Effector memory CD4-positive, alpha-beta T cell (primary cell): ENCODE results near the gene MLIP.

ENCODE experiments used
- DNase-seq, 3 donors: peaks; one replicate each; pipeline ENCODE4 v3.0.0-alpha.2; 2020
- H3K27ac ChIP-seq: 2 replicates; pipeline ENCODE4 v1.7.0; 2013; ENCODE audit warnings: mild to moderate bottlenecking, low read length, moderate library complexity; ENCODE audit not compliant: insufficient read depth, poor library complexity, severe bottlenecking
- H3K27me3 ChIP-seq: replicated peaks from 2 replicates; pipeline ENCODE4 v1.7.0; 2013; ENCODE audit warnings: mild to moderate bottlenecking, low read length; ENCODE audit not compliant: insufficient read depth, control insufficient read depth, poor library complexity, severe bottlenecking
- H3K36me3 ChIP-seq: 2 replicates; pipeline ENCODE4 v1.7.0; 2013; ENCODE audit warnings: mild to moderate bottlenecking, low read length, moderate library complexity; ENCODE audit not compliant: control insufficient read depth, insufficient read depth
- H3K4me1 ChIP-seq: 2 replicates; pipeline ENCODE4 v1.7.0; 2013; ENCODE audit warnings: low read length, mild to moderate bottlenecking; ENCODE audit not compliant: control insufficient read depth, insufficient read depth, poor library complexity, severe bottlenecking
- H3K4me3 ChIP-seq: 2 replicates; pipeline ENCODE4 v1.7.0; 2013; ENCODE audit warnings: low read length, low read depth, mild to moderate bottlenecking; ENCODE audit not compliant: insufficient read depth, poor library complexity, severe bottlenecking
- H3K9me3 ChIP-seq: 2 replicates; pipeline ENCODE4 v1.7.0; 2013; ENCODE audit warnings: mild to moderate bottlenecking, low read length, moderate library complexity; ENCODE audit not compliant: control insufficient read depth

The MLIP gene

GRCh38 chr6:54107470-54108090 lies 3.7 kb upstream of the MLIP start:
- no peak for DNase-seq
- no peaks in the 10 kb centered on the region for H3K36me3 ChIP-seq
- no peaks in the 10 kb centered on the region for H3K27me3 ChIP-seq
- no peak overlapping the region for H3K4me3 ChIP-seq
- H3K9me3 ChIP-seq = no peaks in the 10 kb centered on the region
- no peaks in the 10 kb centered on the region for H3K4me1 ChIP-seq
- no peak overlapping the region for H3K27ac ChIP-seq

- Histone ChIP-seq H3K36me3 (no peaks in the 10 kb centered on the region), H3K27me3 (no peaks in the 10 kb centered on the region), H3K27ac (no peak overlapping the region), H3K4me3 (no peak overlapping the region), H3K9me3 (no peaks in the 10 kb centered on the region), H3K4me1 (no peaks in the 10 kb centered on the region)
- DNase-seq = no peak
These were observed 3.0 kb upstream of the MLIP start for GRCh38 chr6:54108271-54108670.

GRCh38 chr6:54109586-54109985 lies 1.7 kb upstream of the MLIP start:
- Histone ChIP-seq H3K27ac (no peak overlapping the region), H3K36me3 (no peaks in the 10 kb centered on the region), H3K27me3 (no peaks in the 10 kb centered on the region), H3K4me1 (no peaks in the 10 kb centered on the region), H3K4me3 (no peak overlapping the region), H3K9me3 (no peaks in the 10 kb centered on the region)
- DNase-seq = no peak

GRCh38 chr6:54112151-54112650 lies 958 bp downstream of the MLIP start:
- Histone ChIP-seq H3K4me1 (no peaks in the 10 kb centered on the region), H3K27me3 (no peaks in the 10 kb centered on the region), H3K36me3 (no peaks in the 10 kb centered on the region), H3K9me3 (no peaks in the 10 kb centered on the region), H3K4me3 (no peak overlapping the region), H3K27ac (no peak overlapping the region)
- no peak for DNase-seq

GRCh38 chr6:54114991-54115390 lies 3.7 kb downstream of the MLIP start:
- no peak for DNase-seq
- H3K4me1 ChIP-seq = no peaks in the 10 kb centered on the region
- H3K27me3 ChIP-seq = no peaks in the 10 kb centered on the region

GRCh38 chr6:54115966-54116365 lies 4.7 kb downstream of the MLIP start:
- Histone ChIP-seq H3K36me3 (no peaks in the 10 kb centered on the region), H3K27me3 (no peaks in the 10 kb centered on the region), H3K27ac (no peak overlapping the region)

More at GRCh38 chr6:54114991-54115390, 3.7 kb downstream of the MLIP start:
- Histone ChIP-seq H3K4me3 (no peak overlapping the region), H3K36me3 (no peaks in the 10 kb centered on the region), H3K27ac (no peak overlapping the region), H3K9me3 (no peaks in the 10 kb centered on the region)

GRCh38 chr6:54118117-54118516 lies 6.9 kb downstream of the MLIP start:
- H3K27me3 ChIP-seq = no peaks in the 10 kb centered on the region
- H3K9me3 ChIP-seq = no peaks in the 10 kb centered on the region
- H3K36me3 ChIP-seq = no peaks in the 10 kb centered on the region
- H3K4me3 ChIP-seq = no peak overlapping the region
- H3K4me1 ChIP-seq = no peaks in the 10 kb centered on the region
- H3K27ac ChIP-seq = no peak overlapping the region
- no peak for DNase-seq

More at GRCh38 chr6:54115966-54116365, 4.7 kb downstream of the MLIP start:
- Histone ChIP-seq H3K4me3 (no peak overlapping the region), H3K9me3 (no peaks in the 10 kb centered on the region), H3K4me1 (no peaks in the 10 kb centered on the region)
- DNase-seq = no peak

- Histone ChIP-seq H3K27me3 (no peaks in the 10 kb centered on the region), H3K4me1 (no peaks in the 10 kb centered on the region), H3K36me3 (no peaks in the 10 kb centered on the region), H3K9me3 (no peaks in the 10 kb centered on the region), H3K4me3 (no peak overlapping the region), H3K27ac (no peak overlapping the region)
- no peak for DNase-seq
These were observed 14.2 kb downstream of the MLIP start for GRCh38 chr6:54125493-54125892.

GRCh38 chr6:54130179-54130578 lies 18.9 kb downstream of the MLIP start:
- Histone ChIP-seq H3K27me3 (no peaks in the 10 kb centered on the region), H3K4me3 (no peak overlapping the region), H3K9me3 (no peaks in the 10 kb centered on the region), H3K36me3 (no peaks in the 10 kb centered on the region), H3K4me1 (no peaks in the 10 kb centered on the region), H3K27ac (no peak overlapping the region)
- no peak for DNase-seq

- DNase-seq = no peak
- Histone ChIP-seq H3K36me3 (no peaks in the 10 kb centered on the region), H3K9me3 (no peaks in the 10 kb centered on the region)
These were observed 21.3 kb downstream of the MLIP start for GRCh38 chr6:54132587-54132986.

More at GRCh38 chr6:54132587-54132986, 21.3 kb downstream of the MLIP start:
- Histone ChIP-seq H3K4me1 (no peaks in the 10 kb centered on the region), H3K4me3 (no peak overlapping the region), H3K27me3 (no peaks in the 10 kb centered on the region), H3K27ac (no peak overlapping the region)
